ENCODE data around the gene SULT1E1. TPM values are rescaled to one million over a fixed set of nuclear protein-coding genes. Genes with fewer than 3 reads are reported as not detected.

The SULT1E1 gene
- total and polyA plus RNA-seq, 2 experiments from 2014 or later, result not detected

DNA sequence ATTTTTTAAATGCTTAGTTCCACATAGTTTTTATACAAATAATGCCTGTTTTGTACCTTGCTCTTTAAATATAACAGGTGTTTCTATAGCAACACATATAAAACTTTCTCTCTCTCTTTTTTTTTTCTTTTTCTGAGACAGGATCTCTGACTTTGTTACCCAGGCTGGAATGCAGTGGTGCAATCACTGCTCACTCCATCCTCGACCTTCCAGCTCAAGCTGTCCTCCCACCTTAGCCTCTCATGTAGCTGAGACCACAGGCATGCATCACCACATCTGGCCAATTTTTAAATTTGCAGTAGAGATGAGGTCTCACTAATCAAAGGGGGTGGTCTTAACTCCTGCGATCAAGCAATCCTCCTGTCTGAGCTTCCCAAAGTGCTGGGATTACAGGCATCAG lies 18.3 kb upstream of the SULT1E1 start (continued):
- TF ChIP-seq, protein P1, sequence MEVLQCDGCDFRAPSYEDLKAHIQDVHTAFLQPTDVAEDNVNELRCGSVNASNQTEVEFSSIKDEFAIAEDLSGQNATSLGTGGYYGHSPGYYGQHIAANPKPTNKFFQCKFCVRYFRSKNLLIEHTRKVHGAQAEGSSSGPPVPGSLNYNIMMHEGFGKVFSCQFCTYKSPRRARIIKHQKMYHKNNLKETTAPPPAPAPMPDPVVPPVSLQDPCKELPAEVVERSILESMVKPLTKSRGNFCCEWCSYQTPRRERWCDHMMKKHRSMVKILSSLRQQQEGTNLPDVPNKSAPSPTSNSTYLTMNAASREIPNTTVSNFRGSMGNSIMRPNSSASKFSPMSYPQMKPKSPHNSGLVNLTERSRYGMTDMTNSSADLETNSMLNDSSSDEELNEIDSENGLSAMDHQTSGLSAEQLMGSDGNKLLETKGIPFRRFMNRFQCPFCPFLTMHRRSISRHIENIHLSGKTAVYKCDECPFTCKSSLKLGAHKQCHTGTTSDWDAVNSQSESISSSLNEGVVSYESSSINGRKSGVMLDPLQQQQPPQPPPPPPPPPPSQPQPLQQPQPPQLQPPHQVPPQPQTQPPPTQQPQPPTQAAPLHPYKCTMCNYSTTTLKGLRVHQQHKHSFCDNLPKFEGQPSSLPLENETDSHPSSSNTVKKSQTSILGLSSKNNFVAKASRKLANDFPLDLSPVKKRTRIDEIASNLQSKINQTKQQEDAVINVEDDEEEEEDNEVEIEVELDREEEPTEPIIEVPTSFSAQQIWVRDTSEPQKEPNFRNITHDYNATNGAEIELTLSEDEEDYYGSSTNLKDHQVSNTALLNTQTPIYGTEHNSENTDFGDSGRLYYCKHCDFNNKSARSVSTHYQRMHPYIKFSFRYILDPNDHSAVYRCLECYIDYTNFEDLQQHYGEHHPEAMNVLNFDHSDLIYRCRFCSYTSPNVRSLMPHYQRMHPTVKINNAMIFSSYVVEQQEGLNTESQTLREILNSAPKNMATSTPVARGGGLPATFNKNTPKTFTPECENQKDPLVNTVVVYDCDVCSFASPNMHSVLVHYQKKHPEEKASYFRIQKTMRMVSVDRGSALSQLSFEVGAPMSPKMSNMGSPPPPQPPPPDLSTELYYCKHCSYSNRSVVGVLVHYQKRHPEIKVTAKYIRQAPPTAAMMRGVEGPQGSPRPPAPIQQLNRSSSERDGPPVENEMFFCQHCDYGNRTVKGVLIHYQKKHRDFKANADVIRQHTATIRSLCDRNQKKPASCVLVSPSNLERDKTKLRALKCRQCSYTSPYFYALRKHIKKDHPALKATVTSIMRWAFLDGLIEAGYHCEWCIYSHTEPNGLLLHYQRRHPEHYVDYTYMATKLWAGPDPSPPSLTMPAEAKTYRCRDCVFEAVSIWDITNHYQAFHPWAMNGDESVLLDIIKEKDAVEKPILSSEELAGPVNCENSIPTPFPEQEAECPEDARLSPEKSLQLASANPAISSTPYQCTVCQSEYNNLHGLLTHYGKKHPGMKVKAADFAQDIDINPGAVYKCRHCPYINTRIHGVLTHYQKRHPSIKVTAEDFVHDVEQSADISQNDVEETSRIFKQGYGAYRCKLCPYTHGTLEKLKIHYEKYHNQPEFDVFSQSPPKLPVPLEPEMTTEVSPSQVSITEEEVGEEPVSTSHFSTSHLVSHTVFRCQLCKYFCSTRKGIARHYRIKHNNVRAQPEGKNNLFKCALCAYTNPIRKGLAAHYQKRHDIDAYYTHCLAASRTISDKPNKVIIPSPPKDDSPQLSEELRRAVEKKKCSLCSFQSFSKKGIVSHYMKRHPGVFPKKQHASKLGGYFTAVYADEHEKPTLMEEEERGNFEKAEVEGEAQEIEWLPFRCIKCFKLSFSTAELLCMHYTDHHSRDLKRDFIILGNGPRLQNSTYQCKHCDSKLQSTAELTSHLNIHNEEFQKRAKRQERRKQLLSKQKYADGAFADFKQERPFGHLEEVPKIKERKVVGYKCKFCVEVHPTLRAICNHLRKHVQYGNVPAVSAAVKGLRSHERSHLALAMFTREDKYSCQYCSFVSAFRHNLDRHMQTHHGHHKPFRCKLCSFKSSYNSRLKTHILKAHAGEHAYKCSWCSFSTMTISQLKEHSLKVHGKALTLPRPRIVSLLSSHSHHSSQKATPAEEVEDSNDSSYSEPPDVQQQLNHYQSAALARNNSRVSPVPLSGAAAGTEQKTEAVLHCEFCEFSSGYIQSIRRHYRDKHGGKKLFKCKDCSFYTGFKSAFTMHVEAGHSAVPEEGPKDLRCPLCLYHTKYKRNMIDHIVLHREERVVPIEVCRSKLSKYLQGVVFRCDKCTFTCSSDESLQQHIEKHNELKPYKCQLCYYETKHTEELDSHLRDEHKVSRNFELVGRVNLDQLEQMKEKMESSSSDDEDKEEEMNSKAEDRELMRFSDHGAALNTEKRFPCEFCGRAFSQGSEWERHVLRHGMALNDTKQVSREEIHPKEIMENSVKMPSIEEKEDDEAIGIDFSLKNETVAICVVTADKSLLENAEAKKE (CRISPR knock-in tag; IDR thresholded peaks at IDR 0.05), result no peak

DNA sequence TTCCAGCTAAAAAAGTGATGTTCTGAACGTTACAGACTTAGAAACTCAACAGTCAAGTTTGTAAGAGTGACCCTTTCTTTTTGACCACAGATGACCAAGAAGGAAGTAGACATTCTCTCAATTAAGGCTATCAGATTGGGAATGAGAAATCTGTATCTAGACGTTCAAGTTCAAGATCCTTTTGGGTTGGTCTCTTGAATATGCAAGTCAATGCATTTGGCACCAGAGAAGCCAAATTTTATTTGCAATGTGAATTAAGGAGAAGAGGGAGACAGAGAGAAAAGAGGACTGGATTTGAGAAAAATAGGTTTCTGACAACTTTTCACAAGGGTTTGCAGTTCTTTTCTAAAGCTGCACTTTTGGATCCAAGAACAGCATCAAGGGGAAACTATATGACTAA lies 17.5 kb upstream of the SULT1E1 start:
- Mint-ChIP-seq H3K4me1 (peaks cover 6% of the 10 kb centered on the region; the same call in 1 of the 3 replicates), H3K36me3 (ENCODE audit: low read depth) (no peaks in the 10 kb centered on the region; the same call in 2 of the 3 replicates), H3K27me3 (ENCODE audit: insufficient read depth, low read depth, poor library complexity) (no peaks in the 10 kb centered on the region), H3K27ac (no peak overlapping the region), H3K4me3 (no peak overlapping the region), H3K9me3 (no peaks in the 10 kb centered on the region; the same call in 2 of the 3 replicates)
- H3K9me2 ChIP-seq (ENCODE audit: insufficient read depth), result no peaks in the 10 kb centered on the region
- no peak for ATAC-seq
- no peaks in the 10 kb centered on the region for H3K79me2 ChIP-seq (replicated peaks; ENCODE audit: insufficient read depth)
- no peaks in the 10 kb centered on the region for H3K27me3 ChIP-seq (ENCODE audit: insufficient read depth)
- no peak overlapping the region for H3K27ac ChIP-seq (ENCODE audit: low read depth)
- H3K4me1 ChIP-seq (ENCODE audit: insufficient read depth), result no peaks in the 10 kb centered on the region
- H3K4me2 ChIP-seq, result no peak overlapping the region
- no peaks in the 10 kb centered on the region for H3F3A ChIP-seq (replicated peaks; ENCODE audit: low read depth)
- DNase-seq (ENCODE audit: low spot score), result no peak
- no peak overlapping the region for H3K4me3 ChIP-seq
- no peaks in the 10 kb centered on the region for H4K20me1 ChIP-seq (replicated peaks; ENCODE audit: insufficient read depth)
- no peak for TF ChIP-seq EZH2phosphoT487 (IDR thresholded peaks at IDR 0.05; ENCODE audit: unreplicated experiment)
- TF ChIP-seq ZNF114 (CRISPR knock-in tag; IDR thresholded peaks at IDR 0.05), result no peak
- TF ChIP-seq NANOG (IDR thresholded peaks at IDR 0.05; ENCODE audit: borderline replicate concordance), result no peak
- TF ChIP-seq, protein P1 (CRISPR knock-in tag; IDR thresholded peaks at IDR 0.05), result no peak
- no peak for TF ChIP-seq STAT1 (IDR thresholded peaks at IDR 0.05; ENCODE audit: unreplicated experiment)
- TF ChIP-seq ZNF331 (CRISPR knock-in tag; IDR thresholded peaks at IDR 0.05; ENCODE audit: low read depth), result no peak
- no peak for TF ChIP-seq POLR2AphosphoS5 (IDR thresholded peaks at IDR 0.05; ENCODE audit: low read depth)
- no peaks in the 10 kb centered on the region for H3K36me3 ChIP-seq (ENCODE audit: insufficient read depth)
- H2AFZ ChIP-seq, result no peak overlapping the region

Measured in GM23338 (cell line).